Right lobe of liver (tissue), 6 donors: ENCODE results near the gene RABL6. TPM values are rescaled to one million over a fixed set of nuclear protein-coding genes. Genes with fewer than 3 reads are reported as not detected.

Experiments used
- ATAC-seq, 4 donors: fragments of 200-7000 bp; cut with Tn5 transposase; one replicate each; pipeline ENCODE4 v1.9.1; 2020; ENCODE audit warnings: mild to moderate bottlenecking in 4 of 4, moderate library complexity in 4 of 4
- DNase-seq, 3 donors: peaks; one replicate each; pipeline ENCODE4 v3.0.0-alpha.2; 2020
- H3K27ac ChIP-seq, 3 donors: fragments of 200-600 bp; one replicate each; pipeline ENCODE4 v1.8.0; 2022
- H3K27me3 ChIP-seq, 2 donors: fragments of 200-600 bp; one replicate each; pipeline ENCODE4 v1.8.0; 2022
- H3K36me3 ChIP-seq, 4 donors: fragments of 200-600 bp; sonication (generic) in 1 of 4; one replicate each; pipeline versions ENCODE4 v1.5.1 to v1.8.0; 2017 to 2022; ENCODE audit warnings: control low read depth in 1 of 4
- H3K4me1 ChIP-seq, 4 donors: fragments of 200-600 bp; sonication (generic) in 1 of 4; one replicate each; pipeline versions ENCODE4 v1.5.1 to v1.8.0; 2017 to 2022; ENCODE audit warnings: control low read depth in 1 of 4
- H3K4me3 ChIP-seq, 3 donors: fragments of 200-600 bp; one replicate each; pipeline ENCODE4 v1.8.0; 2022
- H3K9me3 ChIP-seq, 4 donors: fragments of 200-600 bp; sonication (generic) in 1 of 4; one replicate each; pipeline versions ENCODE4 v1.5.1 to v1.8.0; 2017 to 2022; ENCODE audit warnings: control low read depth in 1 of 4
- POLR2A ChIP-seq: fragments of 450-650 bp; IDR thresholded peaks from one replicate; pipeline ENCODE4 v1.6.1; 2017; ENCODE audit warnings: antibody characterized with exemption, mild to moderate bottlenecking
- WGBS: methylation state at CpG from one replicate; pipeline ENCODE4 v1.1.6; 2018; ENCODE audit warnings: low coverage, low lambda C conversion rate; ENCODE audit not compliant: insufficient coverage; ENCODE audit errors: missing lambda C conversion rate; 5-methylcytosine and 5-hydroxymethylcytosine counted together
- intact Hi-C, 2 donors: fragments of 100-400 bp; cut with DNase I; formaldehyde crosslinking; loops; one replicate each; pipeline versions ENCODE4 v1.11.2 to v1.14.1; 2022
- total RNA-seq, 6 experiments: library from RNA; depleted of rRNA in 2 of 6; stranded (reverse); fragments of >200 nt in 2 of 6; fragmentation: NEBNext Ultra II Directional in 3 of 6; extraction: Animal tissue kit (Norgen Biotek cat#: 25700) in 3 of 6; gene quantifications; one replicate each; pipeline versions ENCODE4 v1.1.0 to v1.2.4, GENCODE V29; 2016 to 2023
- TF ChIP-seq, protein P1 (sequence below), 4 donors: fragments of 200-600 bp in 3 of 4; fragments of 450-650 bp in 1 of 4; IDR thresholded peaks; one replicate each; pipeline versions ENCODE4 v1.5.1 to v1.8.0; 2016 to 2022; ENCODE audit warnings: antibody characterized with exemption in 4 of 4, mild to moderate bottlenecking in 2 of 4
- donor health status: DM: no; HTN: yes; CAD: no.
- donor health status: DM: no; HTN: no; CAD: no.
- donor health status: DM: no; HTN: no; CAD: no.
- donor health status: DM: no; HTN: yes; CAD: no.
- donor health status: DM: no; HTN: yes; CAD: no.

The RABL6 gene
- total RNA-seq, 6 experiments from 2014 or later = 8.0 to 14.8 (median 12.4) TPM

DNA sequence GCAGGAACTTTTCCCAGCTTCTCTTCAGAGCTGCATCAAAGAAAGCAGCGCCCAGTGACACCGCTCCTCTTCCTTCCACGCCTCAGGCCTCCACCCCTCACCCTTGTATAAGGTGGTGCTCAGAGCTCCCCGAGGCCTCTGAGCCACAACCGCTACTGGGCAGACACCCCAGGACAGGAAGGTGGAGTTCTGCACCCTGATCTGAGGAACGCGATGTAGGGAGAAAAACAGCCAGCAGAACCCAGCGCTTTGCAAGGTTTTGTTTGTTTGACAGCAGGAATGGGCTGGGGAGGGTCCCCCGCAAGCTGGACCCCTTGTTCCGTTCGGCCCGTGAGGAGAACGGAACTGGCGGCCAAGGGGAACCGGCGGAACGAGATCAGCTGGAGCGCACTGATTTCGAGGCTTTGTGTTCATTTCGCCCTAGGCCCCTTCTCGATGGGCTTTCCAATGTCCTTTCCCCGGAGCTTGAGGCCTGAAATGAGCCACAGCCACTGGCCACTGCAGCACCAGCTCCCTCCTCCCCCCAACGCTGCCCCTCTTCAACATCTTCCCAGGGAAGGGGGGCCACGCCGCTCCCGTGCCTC, 54.2 kb downstream of the RABL6 start:
- Histone ChIP-seq H3K4me1 (peaks cover 0 to 47% (median 26%) of the 10 kb centered on the region in 4 donors), H3K36me3 (peaks cover 3 to 28% (median 15%) of the 10 kb centered on the region in 4 donors), H3K27ac (no peak overlapping the region), H3K4me3 (no peak overlapping the region), H3K27me3 (no peaks in the 10 kb centered on the region), H3K9me3 (no peaks in the 10 kb centered on the region)
- intact Hi-C loops = no loop called here
- DNase-seq (no peak), ATAC-seq (no peak)
- 83% methylated on average over 14 of the region's 26 CpGs for WGBS
- TF ChIP-seq, protein P1, sequence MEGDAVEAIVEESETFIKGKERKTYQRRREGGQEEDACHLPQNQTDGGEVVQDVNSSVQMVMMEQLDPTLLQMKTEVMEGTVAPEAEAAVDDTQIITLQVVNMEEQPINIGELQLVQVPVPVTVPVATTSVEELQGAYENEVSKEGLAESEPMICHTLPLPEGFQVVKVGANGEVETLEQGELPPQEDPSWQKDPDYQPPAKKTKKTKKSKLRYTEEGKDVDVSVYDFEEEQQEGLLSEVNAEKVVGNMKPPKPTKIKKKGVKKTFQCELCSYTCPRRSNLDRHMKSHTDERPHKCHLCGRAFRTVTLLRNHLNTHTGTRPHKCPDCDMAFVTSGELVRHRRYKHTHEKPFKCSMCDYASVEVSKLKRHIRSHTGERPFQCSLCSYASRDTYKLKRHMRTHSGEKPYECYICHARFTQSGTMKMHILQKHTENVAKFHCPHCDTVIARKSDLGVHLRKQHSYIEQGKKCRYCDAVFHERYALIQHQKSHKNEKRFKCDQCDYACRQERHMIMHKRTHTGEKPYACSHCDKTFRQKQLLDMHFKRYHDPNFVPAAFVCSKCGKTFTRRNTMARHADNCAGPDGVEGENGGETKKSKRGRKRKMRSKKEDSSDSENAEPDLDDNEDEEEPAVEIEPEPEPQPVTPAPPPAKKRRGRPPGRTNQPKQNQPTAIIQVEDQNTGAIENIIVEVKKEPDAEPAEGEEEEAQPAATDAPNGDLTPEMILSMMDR (IDR thresholded peaks at IDR 0.05) = no peak
- no peak for TF ChIP-seq POLR2A

DNA sequence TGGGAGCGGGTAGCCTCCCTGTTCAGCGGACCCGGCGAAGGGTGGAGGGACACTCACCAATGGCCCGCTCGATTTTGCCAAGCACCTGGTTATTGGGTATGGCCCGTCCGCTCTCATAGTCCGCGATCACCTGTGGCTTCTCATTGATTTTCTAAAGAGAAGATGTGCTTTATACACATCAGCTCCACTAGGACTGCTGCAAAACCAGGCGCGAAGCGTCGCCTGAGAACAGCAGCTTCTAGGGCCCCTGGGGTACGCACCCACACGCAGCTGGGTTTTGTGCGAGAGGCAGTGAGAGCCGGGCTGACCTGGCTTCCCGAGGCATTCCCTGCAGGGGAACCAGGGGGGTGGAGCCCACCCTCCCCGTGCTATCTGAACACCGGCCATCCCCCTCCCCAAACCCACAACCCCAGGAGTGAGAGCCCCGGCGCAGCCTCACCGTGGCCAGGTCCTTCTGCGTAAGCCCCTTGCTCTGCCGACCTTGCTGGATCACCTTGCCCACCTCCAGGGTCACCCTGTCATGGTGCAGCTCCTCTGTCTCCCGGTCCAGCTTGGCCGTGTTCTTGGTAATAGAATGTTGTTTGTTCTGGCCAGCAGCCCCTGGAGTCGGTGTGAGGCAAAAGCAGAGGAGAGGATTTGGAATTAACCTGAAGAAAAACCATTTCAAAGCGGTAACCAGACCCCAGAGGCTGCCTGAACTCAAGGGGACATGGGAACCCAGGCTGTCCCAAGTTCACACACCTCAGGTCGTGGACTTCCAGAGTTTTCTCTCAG, 55.3 kb downstream of the RABL6 start:
- intact Hi-C loops = no loop called here
- Histone ChIP-seq H3K4me1 (peaks cover 0 to 50% (median 26%) of the 10 kb centered on the region in 4 donors), H3K9me3 (no peaks in the 10 kb centered on the region), H3K27me3 (no peaks in the 10 kb centered on the region), H3K4me3 (no peak overlapping the region), H3K27ac (peak overlapping the region in 1 of 3 donors; percentile 49), H3K36me3 (peaks cover 3 to 28% (median 15%) of the 10 kb centered on the region in 4 donors)
- ATAC-seq (no peak), DNase-seq (peak in 2 of 3 donors; percentile 56 to 64)
- TF ChIP-seq, protein P1 (IDR thresholded peaks at IDR 0.05) = no peak
- no peak for TF ChIP-seq POLR2A
- WGBS = 83% methylated on average over 15 of the region's 31 CpGs

DNA sequence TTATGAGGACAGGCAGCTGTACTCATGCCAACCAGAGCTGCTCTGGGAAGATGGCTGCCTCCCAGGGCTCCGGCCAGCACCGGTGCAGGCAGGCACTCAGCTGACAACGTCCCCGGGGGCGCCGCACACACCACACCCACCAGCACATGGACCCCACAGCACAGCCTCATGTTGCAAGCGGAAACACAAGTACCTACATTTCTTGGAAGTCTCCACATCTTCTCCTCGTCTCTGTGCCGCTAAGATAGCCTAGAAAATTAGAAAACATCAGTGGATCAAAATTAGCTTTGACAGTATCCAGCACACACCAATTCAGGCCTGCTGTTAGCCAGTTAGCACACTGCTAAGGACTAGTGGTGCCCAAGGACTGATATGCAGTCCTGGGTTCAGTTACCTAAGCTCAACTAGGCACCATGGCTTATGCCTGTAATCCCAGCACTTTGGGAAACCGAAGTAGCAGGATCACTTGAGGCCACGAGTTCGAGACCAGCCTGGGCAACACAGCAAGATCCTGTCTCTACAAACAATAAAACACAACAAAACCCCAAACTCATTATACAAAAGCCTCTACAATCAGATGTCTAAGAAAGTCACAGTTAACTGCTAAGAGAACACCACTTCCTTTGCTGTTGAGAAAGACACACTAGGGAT, 56.0 kb downstream of the RABL6 start:
- peak overlapping the region in 1 of 3 donors; percentile 49 for H3K27ac ChIP-seq
- H3K4me3 ChIP-seq = no peak overlapping the region
- H3K36me3 ChIP-seq = peaks cover 3 to 28% (median 15%) of the 10 kb centered on the region in 4 donors
- no peaks in the 10 kb centered on the region for H3K27me3 ChIP-seq
- DNase-seq (peak in 2 of 3 donors; percentile 18 to 52), ATAC-seq (no peak)
- WGBS = 56% methylated on average over 9 of the region's 12 CpGs
- no peaks in the 10 kb centered on the region for H3K9me3 ChIP-seq
- H3K4me1 ChIP-seq = peaks cover 0 to 44% (median 23%) of the 10 kb centered on the region in 4 donors
- intact Hi-C loops = no loop called here
- TF ChIP-seq POLR2A = no peak
- TF ChIP-seq, protein P1 (IDR thresholded peaks at IDR 0.05) = no peak

GRCh38 chr9:136865041-136865767, 57.5 kb downstream of the RABL6 start:
- Histone ChIP-seq H3K27me3 (no peaks in the 10 kb centered on the region), H3K9me3 (no peaks in the 10 kb centered on the region), H3K4me3 (peak overlapping the region; percentile 65 to 89 (median 69)), H3K4me1 (peaks cover 0 to 30% (median 16%) of the 10 kb centered on the region in 4 donors), H3K27ac (peak overlapping the region in 1 of 3 donors; percentile 21), H3K36me3 (peaks cover 3 to 28% (median 15%) of the 10 kb centered on the region in 4 donors)
- 8% methylated on average over 5 of the region's 11 CpGs for WGBS
- DNase-seq (peak in 2 of 3 donors; percentile 22 to 49), ATAC-seq (peak in 2 of 4 donors; percentile 4 to 13)
- no peak for TF ChIP-seq POLR2A
- TF ChIP-seq, protein P1 (IDR thresholded peaks at IDR 0.05) = no peak
- intact Hi-C loops = no loop called here
